DND-41 (cell line): ENCODE data around the gene PSENEN.

Source experiments
- EZH2 ChIP-seq: IDR thresholded peaks from 3 replicates; pipeline ENCODE4 v1.6.1; 2012; ENCODE audit warnings: borderline replicate concordance, low read depth, mild to moderate bottlenecking, moderate library complexity, low read length, inconsistent platforms; ENCODE audit not compliant: severe bottlenecking
- TF ChIP-seq, protein P1 (sequence below): IDR thresholded peaks from 2 replicates; pipeline ENCODE4 v1.5.1; 2012; ENCODE audit warnings: borderline replicate concordance, low read length, moderate library complexity, mild to moderate bottlenecking; ENCODE audit not compliant: poor library complexity, severe bottlenecking; ENCODE audit errors: extremely low read depth

DNA sequence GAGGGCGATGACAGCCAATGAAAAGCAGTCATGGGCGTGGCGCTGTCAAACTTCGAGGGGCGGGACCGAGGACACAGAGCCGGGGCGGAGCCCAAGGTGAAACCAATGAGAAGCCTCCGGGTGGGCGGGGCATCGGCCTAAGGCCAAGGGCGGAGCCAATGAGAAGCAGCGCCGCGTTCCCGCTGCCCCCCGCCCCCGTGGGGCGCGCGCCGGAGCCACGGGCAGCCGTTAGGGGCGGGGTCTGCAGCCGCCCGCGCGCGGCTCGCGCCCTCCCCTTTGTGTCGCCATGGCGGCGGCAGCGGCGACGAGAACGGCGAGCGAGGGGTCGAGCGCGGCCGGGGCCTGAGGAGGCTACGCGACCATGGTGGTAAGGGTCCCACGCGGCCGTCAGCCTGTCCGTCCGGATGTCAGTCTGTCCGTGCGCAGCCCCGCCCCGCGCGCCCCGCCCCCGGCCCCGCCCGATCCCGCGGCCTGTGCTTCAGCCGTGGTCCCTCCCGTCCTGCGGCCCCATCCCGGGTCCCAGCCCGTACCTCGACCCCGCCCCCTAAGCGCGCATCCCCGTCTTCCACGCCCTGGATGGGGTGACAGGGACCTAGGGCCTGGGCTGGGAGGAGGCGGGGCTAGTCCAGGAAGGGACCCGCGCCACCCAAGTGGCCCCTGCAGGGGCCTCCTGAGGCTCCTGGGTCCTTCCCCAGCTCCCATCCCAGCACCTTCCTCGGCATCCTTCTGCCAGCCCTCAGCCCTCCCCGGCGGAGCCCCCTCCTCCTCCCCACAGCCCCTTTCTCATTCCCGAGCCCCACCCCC, 30.0 kb downstream of the PSENEN start, which contains the start of gene ARHGAP33:
- TF ChIP-seq, protein P1, sequence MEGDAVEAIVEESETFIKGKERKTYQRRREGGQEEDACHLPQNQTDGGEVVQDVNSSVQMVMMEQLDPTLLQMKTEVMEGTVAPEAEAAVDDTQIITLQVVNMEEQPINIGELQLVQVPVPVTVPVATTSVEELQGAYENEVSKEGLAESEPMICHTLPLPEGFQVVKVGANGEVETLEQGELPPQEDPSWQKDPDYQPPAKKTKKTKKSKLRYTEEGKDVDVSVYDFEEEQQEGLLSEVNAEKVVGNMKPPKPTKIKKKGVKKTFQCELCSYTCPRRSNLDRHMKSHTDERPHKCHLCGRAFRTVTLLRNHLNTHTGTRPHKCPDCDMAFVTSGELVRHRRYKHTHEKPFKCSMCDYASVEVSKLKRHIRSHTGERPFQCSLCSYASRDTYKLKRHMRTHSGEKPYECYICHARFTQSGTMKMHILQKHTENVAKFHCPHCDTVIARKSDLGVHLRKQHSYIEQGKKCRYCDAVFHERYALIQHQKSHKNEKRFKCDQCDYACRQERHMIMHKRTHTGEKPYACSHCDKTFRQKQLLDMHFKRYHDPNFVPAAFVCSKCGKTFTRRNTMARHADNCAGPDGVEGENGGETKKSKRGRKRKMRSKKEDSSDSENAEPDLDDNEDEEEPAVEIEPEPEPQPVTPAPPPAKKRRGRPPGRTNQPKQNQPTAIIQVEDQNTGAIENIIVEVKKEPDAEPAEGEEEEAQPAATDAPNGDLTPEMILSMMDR = no peak
- no peak for TF ChIP-seq EZH2
